ENCODE data around the gene HP1BP3. TPM values are rescaled to one million over a fixed set of nuclear protein-coding genes. Genes with fewer than 3 reads are reported as not detected.

Gene HP1BP3
- polyA plus RNA-seq, 1 donor from 2014 or later: 230 TPM

GRCh38 chr1:20787840-20788795 is 1.0 kb upstream of the HP1BP3 start:
- Mint-ChIP-seq H3K9me3 (no peaks in the 10 kb centered on the region), H3K36me3 (peaks cover 2% of the 10 kb centered on the region), H3K27me3 (no peaks in the 10 kb centered on the region), H3K4me1 (peaks cover 16 to 27% (median 23%) of the 10 kb centered on the region in 3 donors), H3K4me3 (peak overlapping the region; percentile 95 to 97 (median 95)), H3K27ac (peak overlapping the region; percentile 94 to 96 (median 96))

DNA sequence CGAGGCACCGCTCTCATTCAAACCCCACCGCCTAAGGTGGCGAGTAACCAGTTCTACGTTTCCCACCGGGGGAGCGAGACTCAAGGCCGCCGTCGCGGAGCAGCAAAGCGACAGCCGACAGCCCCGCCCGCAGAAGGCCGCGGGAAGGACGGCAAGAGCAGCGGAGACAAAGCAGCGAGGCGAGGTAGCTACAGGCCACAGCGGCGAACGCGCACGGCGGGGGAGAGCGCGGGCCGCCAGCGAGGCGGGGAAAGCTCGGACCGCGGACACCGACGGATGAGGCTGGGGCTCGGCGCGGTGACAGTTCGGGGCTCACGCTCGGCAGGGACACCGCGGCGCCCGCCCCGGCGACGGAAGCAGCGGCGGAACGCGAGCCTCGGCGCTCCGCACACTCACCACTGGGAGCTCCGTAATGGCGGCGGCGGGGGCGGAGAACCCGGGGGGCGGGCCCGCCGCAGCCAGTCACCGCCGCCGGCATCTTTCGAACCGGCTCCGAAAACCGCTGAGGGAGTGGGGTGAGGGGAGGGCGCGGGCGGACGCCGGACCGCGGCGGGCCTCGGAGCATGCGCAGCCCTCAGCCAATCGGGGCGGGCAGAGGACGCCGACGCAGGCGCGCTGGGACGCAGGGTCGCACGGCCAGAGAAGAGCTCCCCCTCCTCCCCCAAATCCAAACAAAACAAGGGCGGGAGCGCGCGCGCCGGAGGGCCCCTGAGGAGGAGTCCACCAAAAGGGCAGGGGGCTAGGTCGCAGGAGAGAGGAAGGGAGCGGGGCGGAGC is 666 bp downstream of the HP1BP3 start:
- peak overlapping the region; percentile 94 to 98 (median 97) for H3K27ac Mint-ChIP-seq

DNA sequence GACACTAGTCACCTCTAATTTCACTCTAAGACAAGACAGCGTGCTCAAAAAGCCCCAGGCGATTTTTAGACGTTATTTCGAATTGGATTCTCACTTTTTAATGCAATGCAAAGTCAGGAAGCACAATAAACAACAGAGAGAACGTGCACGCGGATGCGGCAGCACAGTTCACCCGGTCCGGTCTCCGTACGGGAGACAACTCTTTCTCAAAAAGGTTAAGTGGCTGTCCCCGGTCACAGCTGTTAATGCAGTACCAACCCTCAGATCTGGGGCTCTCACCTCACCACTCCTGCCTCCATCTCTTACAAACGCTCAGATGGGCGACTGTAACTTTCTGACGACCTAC is 1.2 kb downstream of the HP1BP3 start:
- no peaks in the 10 kb centered on the region for H3K9me3 Mint-ChIP-seq
- no peaks in the 10 kb centered on the region for H3K27me3 Mint-ChIP-seq
- peak overlapping the region; percentile 94 to 98 (median 97) for H3K27ac Mint-ChIP-seq
- peaks cover 24 to 35% (median 28%) of the 10 kb centered on the region in 3 donors for H3K4me1 Mint-ChIP-seq
- peak overlapping the region; percentile 95 to 100 (median 98) for H3K4me3 Mint-ChIP-seq
- peaks cover 2% of the 10 kb centered on the region for H3K36me3 Mint-ChIP-seq

More for the DNA sequence above, 666 bp downstream of the HP1BP3 start:
- no peaks in the 10 kb centered on the region for H3K9me3 Mint-ChIP-seq
- no peaks in the 10 kb centered on the region for H3K27me3 Mint-ChIP-seq
- peaks cover 20 to 31% (median 23%) of the 10 kb centered on the region in 3 donors for H3K4me1 Mint-ChIP-seq
- peak overlapping the region; percentile 95 to 100 (median 98) for H3K4me3 Mint-ChIP-seq
- H3K36me3 Mint-ChIP-seq: peaks cover 2% of the 10 kb centered on the region

- H3K27ac Mint-ChIP-seq: no peak overlapping the region
- H3K4me1 Mint-ChIP-seq: peaks cover 7 to 10% (median 8%) of the 10 kb centered on the region in 3 donors
- no peaks in the 10 kb centered on the region for H3K27me3 Mint-ChIP-seq
- no peaks in the 10 kb centered on the region for H3K9me3 Mint-ChIP-seq
- no peak overlapping the region for H3K4me3 Mint-ChIP-seq
- no peaks in the 10 kb centered on the region for H3K36me3 Mint-ChIP-seq
Observed at GRCh38 chr1:20775700-20776099, 11.4 kb downstream of the HP1BP3 start.

DNA sequence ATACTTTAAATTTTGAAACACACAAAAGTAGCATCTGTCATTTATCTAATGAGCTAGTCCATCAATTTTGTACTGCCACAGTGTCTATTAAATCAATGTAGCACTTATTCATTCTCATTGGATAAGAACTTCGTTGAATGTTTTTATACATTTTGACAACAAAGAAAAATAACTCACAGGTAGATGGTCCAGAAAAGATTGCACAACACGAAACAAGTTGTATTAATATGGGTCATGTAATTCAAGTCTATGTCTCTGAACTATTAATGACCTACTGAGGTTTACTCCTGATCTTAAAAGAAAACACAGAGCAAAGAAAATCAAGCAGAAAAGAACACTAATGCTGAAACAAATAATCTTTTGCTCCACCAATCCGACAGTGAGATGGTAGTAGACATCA is 15.3 kb downstream of the HP1BP3 start:
- peaks cover 0 to 3% (median 1%) of the 10 kb centered on the region in 3 donors for H3K4me1 Mint-ChIP-seq
- no peaks in the 10 kb centered on the region for H3K9me3 Mint-ChIP-seq
- H3K36me3 Mint-ChIP-seq: no peaks in the 10 kb centered on the region
- H3K27me3 Mint-ChIP-seq: no peaks in the 10 kb centered on the region
- no peak overlapping the region for H3K4me3 Mint-ChIP-seq
- peak overlapping the region in 1 of 3 donors; percentile 87 for H3K27ac Mint-ChIP-seq

GRCh38 chr1:20770314-20771087 is 16.6 kb downstream of the HP1BP3 start:
- Mint-ChIP-seq H3K9me3 (no peaks in the 10 kb centered on the region), H3K36me3 (no peaks in the 10 kb centered on the region), H3K27ac (no peak overlapping the region)

GRCh38 chr1:20767271-20767670 is 19.8 kb downstream of the HP1BP3 start:
- Mint-ChIP-seq H3K36me3 (peaks cover 2% of the 10 kb centered on the region), H3K4me1 (peaks cover 0 to 1% (median 0%) of the 10 kb centered on the region in 3 donors), H3K4me3 (no peak overlapping the region), H3K27me3 (no peaks in the 10 kb centered on the region), H3K9me3 (no peaks in the 10 kb centered on the region), H3K27ac (no peak overlapping the region)

More at GRCh38 chr1:20770314-20771087, 16.6 kb downstream of the HP1BP3 start:
- peaks cover 0 to 1% (median 0%) of the 10 kb centered on the region in 3 donors for H3K4me1 Mint-ChIP-seq
- H3K27me3 Mint-ChIP-seq: no peaks in the 10 kb centered on the region
- peak overlapping the region in 1 of 4 donors; percentile 63 for H3K4me3 Mint-ChIP-seq

DNA sequence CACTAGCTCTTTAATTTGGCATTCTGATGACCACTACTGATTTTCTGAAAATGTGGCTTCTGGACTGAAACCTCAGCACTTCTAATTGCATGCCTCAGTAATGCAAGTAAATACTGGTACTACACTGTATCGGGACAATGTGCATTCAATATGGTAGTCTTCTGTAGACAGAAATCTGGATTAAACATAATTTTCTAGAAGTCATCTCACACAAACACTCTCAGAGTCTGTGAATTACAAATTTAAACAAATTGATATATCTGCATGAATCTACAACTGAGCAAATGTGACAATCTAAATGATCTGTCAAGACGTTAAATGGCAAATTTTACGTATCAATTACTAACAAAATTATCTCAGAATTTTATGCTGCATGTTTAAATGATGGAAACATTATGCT is 23.7 kb downstream of the HP1BP3 start:
- Mint-ChIP-seq H3K4me1 (no peaks in the 10 kb centered on the region), H3K27me3 (no peaks in the 10 kb centered on the region), H3K9me3 (no peaks in the 10 kb centered on the region), H3K36me3 (peaks cover 7% of the 10 kb centered on the region), H3K27ac (no peak overlapping the region), H3K4me3 (no peak overlapping the region)

DNA sequence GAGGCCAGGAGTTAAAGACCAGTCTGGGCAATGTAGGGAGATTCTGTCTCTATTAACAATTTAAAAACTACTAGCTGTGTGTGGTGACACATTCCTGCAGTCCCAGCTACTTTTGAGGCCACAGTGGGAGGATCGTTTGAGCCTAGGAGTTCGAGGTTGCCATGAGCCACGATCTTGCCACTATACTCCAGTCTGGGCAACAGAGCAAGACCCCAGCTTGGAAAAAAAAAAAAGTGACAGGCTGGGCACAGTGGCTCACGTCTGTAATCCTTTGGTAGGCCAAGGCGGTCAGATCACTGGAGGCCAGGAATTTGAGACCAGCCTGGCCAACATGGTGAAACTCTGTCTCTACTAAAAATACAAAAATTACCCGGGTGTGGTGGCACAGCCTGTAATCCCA is 26.8 kb downstream of the HP1BP3 start:
- H3K4me3 Mint-ChIP-seq: no peak overlapping the region
- no peaks in the 10 kb centered on the region for H3K4me1 Mint-ChIP-seq
- no peaks in the 10 kb centered on the region for H3K27me3 Mint-ChIP-seq
- H3K9me3 Mint-ChIP-seq: no peaks in the 10 kb centered on the region
- H3K27ac Mint-ChIP-seq: no peak overlapping the region
- H3K36me3 Mint-ChIP-seq: peaks cover 9% of the 10 kb centered on the region

DNA sequence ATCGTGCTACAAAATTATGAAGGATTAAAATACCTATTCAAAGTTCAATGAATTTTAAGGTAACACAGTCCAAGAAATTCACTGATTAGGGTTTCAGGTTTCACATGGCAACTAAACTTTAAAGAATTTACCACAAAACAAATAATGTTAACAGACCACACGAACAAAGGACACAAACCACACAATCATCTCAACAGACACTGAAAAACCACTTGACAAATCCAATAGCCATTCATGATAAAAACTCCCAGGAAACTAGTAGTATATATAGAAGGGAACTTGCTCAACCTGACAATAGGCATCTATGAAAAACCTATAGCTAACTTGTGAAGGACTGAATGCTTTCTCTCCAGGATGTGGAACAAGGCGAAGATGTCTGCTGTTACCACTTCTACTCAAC is 33.5 kb downstream of the HP1BP3 start:
- no peaks in the 10 kb centered on the region for H3K9me3 Mint-ChIP-seq
- H3K4me1 Mint-ChIP-seq: no peaks in the 10 kb centered on the region
- H3K27ac Mint-ChIP-seq: no peak overlapping the region
- no peak overlapping the region for H3K4me3 Mint-ChIP-seq
- H3K36me3 Mint-ChIP-seq: peaks cover 2% of the 10 kb centered on the region
- no peaks in the 10 kb centered on the region for H3K27me3 Mint-ChIP-seq

- Mint-ChIP-seq H3K36me3 (peaks cover 2% of the 10 kb centered on the region), H3K4me3 (no peak overlapping the region), H3K4me1 (no peaks in the 10 kb centered on the region), H3K27ac (peak overlapping the region in 1 of 3 donors; percentile 59), H3K9me3 (no peaks in the 10 kb centered on the region), H3K27me3 (no peaks in the 10 kb centered on the region)
Observed at GRCh38 chr1:20751462-20751990, 35.6 kb downstream of the HP1BP3 start.

GRCh38 chr1:20742671-20743070 is 44.4 kb downstream of the HP1BP3 start:
- Mint-ChIP-seq H3K27me3 (no peaks in the 10 kb centered on the region), H3K9me3 (no peaks in the 10 kb centered on the region), H3K4me3 (no peak overlapping the region), H3K36me3 (peaks cover 3% of the 10 kb centered on the region), H3K27ac (no peak overlapping the region), H3K4me1 (peaks cover 0 to 1% (median 0%) of the 10 kb centered on the region in 3 donors)

DNA sequence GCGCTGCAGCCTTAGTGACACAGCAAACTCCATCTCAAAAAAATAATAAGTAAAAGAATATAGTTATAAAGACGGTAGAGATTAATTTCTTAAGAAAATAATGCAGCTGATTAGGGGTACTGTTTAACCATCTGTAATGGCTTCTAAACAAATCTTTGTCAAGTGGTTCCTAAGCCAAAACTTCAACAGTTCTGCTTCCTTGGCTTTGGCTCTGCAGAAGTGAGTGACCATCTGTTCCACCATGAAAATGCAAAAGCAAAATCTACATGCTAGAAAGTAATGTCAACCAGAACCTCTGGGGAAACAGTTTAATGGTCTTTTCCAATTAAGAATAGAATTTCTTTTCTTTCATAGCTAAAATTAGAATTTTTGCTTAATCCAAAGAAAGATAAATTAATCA is 46.3 kb downstream of the HP1BP3 start:
- no peaks in the 10 kb centered on the region for H3K27me3 Mint-ChIP-seq
- no peaks in the 10 kb centered on the region for H3K9me3 Mint-ChIP-seq
- no peak overlapping the region for H3K27ac Mint-ChIP-seq
- peaks cover 0 to 1% (median 0%) of the 10 kb centered on the region in 3 donors for H3K4me1 Mint-ChIP-seq
- no peak overlapping the region for H3K4me3 Mint-ChIP-seq
- H3K36me3 Mint-ChIP-seq: peaks cover 3% of the 10 kb centered on the region

DNA sequence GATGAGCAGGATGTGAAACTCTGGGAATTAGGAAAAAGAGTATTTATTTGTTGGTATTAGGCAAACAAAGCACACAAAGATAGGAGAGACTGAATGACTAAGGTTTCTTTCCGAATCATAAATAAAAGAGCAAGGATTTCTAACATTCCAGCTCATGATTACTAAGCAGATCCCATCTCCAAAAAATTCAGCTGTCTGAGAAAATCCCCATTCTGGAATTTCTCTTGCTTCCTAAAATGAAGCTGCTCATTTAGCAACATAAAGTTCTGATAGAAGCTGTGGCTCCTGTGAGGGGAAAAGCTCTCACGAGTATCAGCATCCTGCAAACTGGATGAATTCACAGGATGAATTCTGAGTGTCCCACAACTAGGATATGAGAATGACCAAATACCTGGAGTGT is 47.9 kb downstream of the HP1BP3 start:
- peaks cover 0 to 1% (median 0%) of the 10 kb centered on the region in 3 donors for H3K4me1 Mint-ChIP-seq
- no peaks in the 10 kb centered on the region for H3K9me3 Mint-ChIP-seq
- no peak overlapping the region for H3K27ac Mint-ChIP-seq
- no peak overlapping the region for H3K4me3 Mint-ChIP-seq
- H3K27me3 Mint-ChIP-seq: peaks cover under 1% of the 10 kb centered on the region
- H3K36me3 Mint-ChIP-seq: peaks cover 3% of the 10 kb centered on the region
